GM12865 (cell line): Measurements from ENCODE around the gene ACADS.
"Not testable (repeated sequence)": the region's sequence is repeated elsewhere in the genome, so short reads cannot be mapped to it uniquely, and the experiment has no call there.

Source experiments
- DNase-seq: peaks from one replicate; pipeline ENCODE4 v3.0.0; 2010; ENCODE audit warnings: low read depth
- H3K4me3 ChIP-seq: 2 replicates; pipeline ENCODE4 v1.5.1; 2011; ENCODE audit warnings: mild to moderate bottlenecking, low read depth, low read length, control low read depth
- TF ChIP-seq, protein P1 (sequence below): IDR thresholded peaks from 2 replicates; pipeline ENCODE4 v1.5.1; 2011; ENCODE audit warnings: low read length, control low read depth, low read depth, inconsistent platforms; ENCODE audit not compliant: insufficient read depth; ENCODE audit errors: missing control alignments

Gene ACADS

DNA sequence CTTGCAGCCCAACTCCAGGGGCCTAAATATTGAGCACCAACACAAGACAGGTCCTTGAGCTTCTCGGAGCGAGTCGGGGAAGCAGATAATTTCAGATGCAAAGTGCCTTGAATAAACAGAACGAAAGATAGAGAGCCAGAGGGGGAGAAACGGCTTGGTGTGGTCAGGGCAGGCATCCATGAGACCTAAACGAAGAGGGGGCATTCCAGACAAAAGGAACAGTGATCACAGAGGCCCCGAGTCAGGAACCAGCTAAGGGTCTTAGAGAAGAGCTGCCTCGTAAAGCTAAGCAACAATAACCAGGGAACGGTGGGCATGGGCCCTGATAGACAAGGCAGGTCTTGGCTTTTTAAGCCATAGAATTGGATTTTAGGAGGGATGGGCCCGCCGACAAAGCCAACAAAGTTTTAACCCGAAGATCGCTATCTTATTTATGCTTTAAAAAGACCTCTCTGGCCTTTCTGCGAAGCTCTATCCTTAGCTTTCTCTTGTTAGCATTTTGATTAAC lies 421 bp upstream of the ACADS start:
- TF ChIP-seq, protein P1, sequence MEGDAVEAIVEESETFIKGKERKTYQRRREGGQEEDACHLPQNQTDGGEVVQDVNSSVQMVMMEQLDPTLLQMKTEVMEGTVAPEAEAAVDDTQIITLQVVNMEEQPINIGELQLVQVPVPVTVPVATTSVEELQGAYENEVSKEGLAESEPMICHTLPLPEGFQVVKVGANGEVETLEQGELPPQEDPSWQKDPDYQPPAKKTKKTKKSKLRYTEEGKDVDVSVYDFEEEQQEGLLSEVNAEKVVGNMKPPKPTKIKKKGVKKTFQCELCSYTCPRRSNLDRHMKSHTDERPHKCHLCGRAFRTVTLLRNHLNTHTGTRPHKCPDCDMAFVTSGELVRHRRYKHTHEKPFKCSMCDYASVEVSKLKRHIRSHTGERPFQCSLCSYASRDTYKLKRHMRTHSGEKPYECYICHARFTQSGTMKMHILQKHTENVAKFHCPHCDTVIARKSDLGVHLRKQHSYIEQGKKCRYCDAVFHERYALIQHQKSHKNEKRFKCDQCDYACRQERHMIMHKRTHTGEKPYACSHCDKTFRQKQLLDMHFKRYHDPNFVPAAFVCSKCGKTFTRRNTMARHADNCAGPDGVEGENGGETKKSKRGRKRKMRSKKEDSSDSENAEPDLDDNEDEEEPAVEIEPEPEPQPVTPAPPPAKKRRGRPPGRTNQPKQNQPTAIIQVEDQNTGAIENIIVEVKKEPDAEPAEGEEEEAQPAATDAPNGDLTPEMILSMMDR = no peak
- peak overlapping the region; percentile 62 for H3K4me3 ChIP-seq
- DNase-seq = no peak

DNA sequence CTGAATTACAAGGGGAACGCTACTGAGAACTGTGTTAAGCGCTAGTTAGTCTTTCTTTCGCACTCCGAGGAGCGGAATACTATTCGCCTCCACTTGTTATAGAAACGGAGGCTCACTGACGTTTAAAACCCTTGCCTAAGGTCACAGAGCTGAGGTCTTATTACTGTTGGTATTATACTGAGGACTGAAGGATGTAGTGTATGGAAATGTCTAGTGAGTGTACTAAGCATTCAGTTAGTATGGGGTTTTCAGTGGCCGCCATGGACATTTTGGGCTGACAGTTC lies 826 bp downstream of the ACADS start:
- TF ChIP-seq, protein P1 = no peak
- H3K4me3 ChIP-seq = peak overlapping the region; percentile 62
- DNase-seq = no peak

DNA sequence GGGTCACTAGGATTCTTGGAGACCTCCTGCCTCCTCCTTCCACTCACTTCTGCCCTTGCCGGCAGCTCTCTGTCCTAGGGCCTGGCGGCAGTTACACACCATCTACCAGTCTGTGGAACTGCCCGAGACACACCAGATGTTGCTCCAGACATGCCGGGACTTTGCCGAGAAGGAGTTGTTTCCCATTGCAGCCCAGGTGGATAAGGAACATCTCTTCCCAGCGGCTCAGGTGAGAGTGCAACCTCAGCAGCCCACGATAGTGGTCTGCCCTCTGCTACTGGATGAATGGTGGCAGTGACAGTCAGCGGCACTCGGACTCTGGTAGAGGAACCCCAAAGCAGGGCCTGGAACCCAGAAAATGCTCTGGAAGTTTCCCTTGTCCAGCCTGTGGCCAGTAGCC lies 1.3 kb downstream of the ACADS start:
- no peak for DNase-seq
- TF ChIP-seq, protein P1 = no peak
- H3K4me3 ChIP-seq = no peak overlapping the region

DNA sequence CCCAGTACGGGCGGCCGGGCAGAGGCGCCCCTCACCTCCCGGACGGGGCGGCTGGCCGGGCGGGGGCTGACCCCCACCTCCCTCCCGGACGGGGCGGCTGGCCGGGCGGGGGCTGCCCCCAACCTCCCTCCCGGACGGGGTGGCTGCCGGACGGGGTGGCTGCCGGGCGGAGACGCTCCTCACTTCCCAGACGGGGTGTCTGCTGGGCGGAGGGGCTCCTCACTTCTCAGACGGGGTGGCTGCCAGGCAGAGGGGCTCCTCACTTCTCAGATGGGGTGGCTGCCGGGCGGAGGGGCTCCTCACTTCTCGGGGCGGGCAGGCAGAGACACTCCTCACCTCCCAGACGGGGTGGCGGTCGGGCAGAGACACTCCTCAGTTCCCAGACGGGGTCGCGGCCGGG lies 6.6 kb downstream of the ACADS start:
- DNase-seq, H3K4me3 ChIP-seq: not testable (repeated sequence)

DNA sequence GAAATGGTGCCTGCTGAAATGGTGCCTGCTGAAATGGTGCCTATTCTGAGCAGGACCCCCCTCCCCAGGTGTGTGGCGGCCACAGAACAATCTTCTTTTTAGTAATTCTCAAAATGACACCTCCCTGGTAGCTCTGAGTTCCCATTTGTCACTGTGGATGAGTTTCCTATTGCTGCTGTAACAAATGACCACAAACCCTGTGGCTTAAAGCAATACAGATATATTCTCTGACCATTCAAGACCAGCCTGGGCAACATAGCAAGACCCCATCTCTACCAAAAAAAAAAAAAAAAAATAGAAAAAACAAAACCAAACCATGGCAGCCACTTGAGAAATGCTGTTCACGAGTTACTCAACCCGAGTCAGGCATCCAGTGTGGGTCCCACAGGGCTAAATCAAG lies 7.9 kb downstream of the ACADS start:
- no peak for DNase-seq
- TF ChIP-seq, protein P1 = no peak
- H3K4me3 ChIP-seq = no peak overlapping the region

DNA sequence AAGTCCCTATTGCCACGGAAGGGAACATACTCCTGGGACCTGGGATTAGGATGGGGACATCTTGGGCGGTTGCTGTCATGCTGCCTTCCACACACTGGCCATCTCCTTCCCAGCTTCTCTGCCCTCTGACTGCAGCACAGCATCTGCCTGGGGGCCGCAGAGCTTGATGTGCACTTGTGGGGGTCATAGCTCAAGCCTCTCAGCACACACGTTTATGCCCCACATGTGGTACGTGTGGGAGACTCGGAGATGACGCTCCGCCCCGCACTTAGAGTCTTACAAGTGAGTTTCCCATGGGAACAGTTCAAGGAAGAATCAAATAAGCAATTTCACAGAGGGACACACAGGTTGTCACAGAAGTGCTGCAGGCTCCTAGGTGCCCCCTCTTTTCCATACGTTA lies 8.6 kb downstream of the ACADS start:
- TF ChIP-seq, protein P1 = no peak
- no peak for DNase-seq

DNA sequence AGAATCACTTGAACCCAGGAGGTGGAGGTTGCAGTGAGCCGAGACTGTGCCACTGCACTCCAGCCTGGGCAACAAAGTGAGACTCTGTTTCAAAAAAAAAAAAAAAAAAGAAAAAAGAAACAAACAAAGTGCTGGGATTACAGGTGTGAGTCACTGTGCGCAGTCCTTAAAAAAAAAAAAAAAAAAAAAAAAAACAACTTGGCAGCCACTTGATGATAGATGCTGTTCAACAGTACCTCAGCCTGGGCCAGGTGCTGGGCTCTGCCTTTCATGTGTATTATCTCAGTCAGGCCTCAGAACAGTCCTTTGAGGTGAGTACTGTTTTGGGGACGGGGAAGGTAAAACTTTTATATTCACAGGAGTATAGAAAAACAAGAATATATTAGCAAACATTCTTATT lies 9.6 kb downstream of the ACADS start:
- TF ChIP-seq, protein P1 = no peak
- H3K4me3 ChIP-seq = no peak overlapping the region
- DNase-seq = no peak

More for the DNA sequence above, 8.6 kb downstream of the ACADS start:
- no peak overlapping the region for H3K4me3 ChIP-seq
